ENCODE data around the gene PDE4D.

DNA sequence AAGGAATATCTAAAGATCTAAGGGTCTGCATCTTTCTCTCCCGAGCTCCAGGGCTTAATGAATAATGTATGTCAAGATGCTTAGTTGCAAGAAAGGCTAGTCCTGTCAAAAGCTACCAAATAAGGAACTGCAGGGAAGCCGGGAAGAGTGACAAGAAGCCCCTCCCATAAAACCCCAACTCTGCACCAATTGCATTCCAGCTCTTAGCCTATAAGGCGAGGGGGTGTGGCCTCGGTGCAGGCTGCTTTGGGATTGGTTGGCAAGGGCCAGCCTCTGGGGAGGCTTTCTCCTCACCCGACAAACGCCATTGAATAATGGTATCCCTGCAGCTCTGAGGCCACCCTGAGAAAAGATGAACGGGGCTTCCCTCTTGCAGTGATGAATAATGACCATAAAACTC is 893.7 kb downstream of the PDE4D start:
- TF ChIP-seq EZH2 (IDR thresholded peaks at IDR 0.05; ENCODE audit: insufficient read depth, poor library complexity, severe bottlenecking): no peak
- TF ChIP-seq EZH2phosphoT487 (IDR thresholded peaks at IDR 0.05; ENCODE audit: insufficient read depth, low read depth): no peak

Data from GM23248 (cell line).